ENCODE data around the gene PPM1D. TPM values are rescaled to one million over a fixed set of nuclear protein-coding genes. Genes with fewer than 3 reads are reported as not detected.
"Not testable (repeated sequence)": the region's sequence is repeated elsewhere in the genome, so short reads cannot be mapped to it uniquely, and the experiment has no call there.

PPM1D gene
- total and polyA plus RNA-seq, 7 donors: 5.4 to 13.8 (median 9.6) TPM

- intact Hi-C loops (cut with DNase I): loop anchor here (2.0 to 5.0 kb wide), 4 partner anchors 25 to 75 kb away; partner anchors contain the start of gene BCAS3
Measured at GRCh38 chr17:60601447-60602384, 1.7 kb downstream of the PPM1D start.

GRCh38 chr17:60602385-60602742, 2.4 kb downstream of the PPM1D start:
- WGBS, 2 donors: 7 to 16% methylated on average over 12 of the region's 12 CpGs
- Histone ChIP-seq H3K4me3 (peak overlapping the region; percentile 64 to 98 (median 88)), H3K27me3 (no peaks in the 10 kb centered on the region), H3K4me1 (peaks cover 0 to 46% (median 34%) of the 10 kb centered on the region in 4 donors), H3K27ac (peak overlapping the region; percentile 97 to 99 (median 98)), H3K9me3 (no peaks in the 10 kb centered on the region), H3K36me3 (no peaks in the 10 kb centered on the region)
- intact Hi-C loops (cut with DNase I): loop anchor here (5.0 kb wide), 1 partner anchor 35 kb away; no protein-coding TSS in a partner anchor
- no peak for DNase-seq
- no peak for TF ChIP-seq POLR2A (IDR thresholded peaks at IDR 0.05)

More at GRCh38 chr17:60601447-60602384, 1.7 kb downstream of the PPM1D start:
- Histone ChIP-seq H3K4me1 (peaks cover 0 to 46% (median 34%) of the 10 kb centered on the region in 4 donors), H3K27ac (peak overlapping the region; percentile 97 to 99 (median 98)), H3K9me3 (no peaks in the 10 kb centered on the region), H3K27me3 (no peaks in the 10 kb centered on the region), H3K36me3 (no peaks in the 10 kb centered on the region), H3K4me3 (peak overlapping the region; percentile 64 to 98 (median 88))
- TF ChIP-seq POLR2A (IDR thresholded peaks at IDR 0.05) (no peak), POLR2AphosphoS5 (IDR thresholded peaks at IDR 0.05) (peak in 3 of 4 donors; percentile 48 to 55 (median 51))
- peak; percentile 73 for DNase-seq
- WGBS, 2 donors: 0 to 1% methylated on average over 14 of the region's 14 CpGs

GRCh38 chr17:60602871-60603270, 2.9 kb downstream of the PPM1D start:
- DNase-seq: no peak
- Histone ChIP-seq H3K9me3 (no peaks in the 10 kb centered on the region), H3K4me3 (peak overlapping the region; percentile 64 to 98 (median 88)), H3K27ac (peak overlapping the region; percentile 97 to 99 (median 98)), H3K36me3 (no peaks in the 10 kb centered on the region), H3K27me3 (no peaks in the 10 kb centered on the region), H3K4me1 (peaks cover 0 to 46% (median 34%) of the 10 kb centered on the region in 4 donors)
- intact Hi-C loops (cut with DNase I): loop anchor here (5.0 kb wide), 1 partner anchor 36 kb away; no protein-coding TSS in a partner anchor
- no peak for TF ChIP-seq POLR2AphosphoS5 (IDR thresholded peaks at IDR 0.05)
- no peak for TF ChIP-seq EP300 (IDR thresholded peaks at IDR 0.05)
- 1 to 5% methylated on average over 1 of the region's 1 CpG for WGBS, 2 donors

GRCh38 chr17:60603477-60603876, 3.5 kb downstream of the PPM1D start:
- not testable (repeated sequence) for H3K4me3 ChIP-seq, H3K36me3 ChIP-seq, H3K27me3 ChIP-seq, H3K9me3 ChIP-seq, DNase-seq
- WGBS, 2 donors: 92 to 93% methylated on average over 10 of the region's 10 CpGs
- peaks cover 0 to 45% (median 34%) of the 10 kb centered on the region in 4 donors for H3K4me1 ChIP-seq
- intact Hi-C loops (cut with DNase I): loop anchor here (5.0 kb wide), 1 partner anchor 36 kb away; no protein-coding TSS in a partner anchor
- H3K27ac ChIP-seq: peak overlapping the region; percentile 97 to 99 (median 98)

DNA sequence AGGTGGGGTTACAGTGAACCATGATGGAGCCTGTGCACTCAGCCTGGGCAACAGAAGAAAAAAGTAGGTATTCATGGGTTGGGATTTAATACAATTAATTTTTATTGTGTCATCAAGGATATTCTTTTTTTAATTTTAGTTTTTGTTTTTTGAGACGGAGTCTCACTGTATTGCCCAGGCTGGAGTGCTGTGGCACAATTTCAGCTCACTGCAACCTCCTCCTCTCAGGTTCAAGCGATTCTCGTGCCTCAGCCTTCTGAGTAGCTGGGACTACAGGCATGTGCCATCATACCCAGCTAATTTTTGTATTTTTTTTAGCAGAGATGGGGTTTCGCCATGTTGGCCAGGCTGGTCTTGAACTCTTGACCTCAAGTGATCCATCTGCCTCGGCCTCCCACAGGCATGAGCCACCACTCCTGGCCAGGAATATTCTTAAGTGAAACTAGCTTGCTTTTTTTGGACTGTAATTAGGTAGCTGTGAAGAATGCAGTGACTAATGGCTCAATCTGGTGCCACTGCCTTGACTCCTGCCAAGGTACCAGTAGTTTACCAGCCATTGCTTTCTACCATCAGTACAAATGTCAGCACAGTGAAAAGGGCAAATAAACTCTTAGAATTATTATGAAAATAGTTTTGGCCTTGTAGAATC, 4.8 kb downstream of the PPM1D start:
- no peaks in the 10 kb centered on the region for H3K9me3 ChIP-seq
- no peaks in the 10 kb centered on the region for H3K27me3 ChIP-seq
- no peaks in the 10 kb centered on the region for H3K36me3 ChIP-seq
- peak overlapping the region; percentile 14 to 71 (median 47) for H3K27ac ChIP-seq
- WGBS, 2 donors: 94% methylated on average over 5 of the region's 5 CpGs
- peaks cover 0 to 38% (median 31%) of the 10 kb centered on the region in 4 donors for H3K4me1 ChIP-seq
- TF ChIP-seq, protein P1, sequence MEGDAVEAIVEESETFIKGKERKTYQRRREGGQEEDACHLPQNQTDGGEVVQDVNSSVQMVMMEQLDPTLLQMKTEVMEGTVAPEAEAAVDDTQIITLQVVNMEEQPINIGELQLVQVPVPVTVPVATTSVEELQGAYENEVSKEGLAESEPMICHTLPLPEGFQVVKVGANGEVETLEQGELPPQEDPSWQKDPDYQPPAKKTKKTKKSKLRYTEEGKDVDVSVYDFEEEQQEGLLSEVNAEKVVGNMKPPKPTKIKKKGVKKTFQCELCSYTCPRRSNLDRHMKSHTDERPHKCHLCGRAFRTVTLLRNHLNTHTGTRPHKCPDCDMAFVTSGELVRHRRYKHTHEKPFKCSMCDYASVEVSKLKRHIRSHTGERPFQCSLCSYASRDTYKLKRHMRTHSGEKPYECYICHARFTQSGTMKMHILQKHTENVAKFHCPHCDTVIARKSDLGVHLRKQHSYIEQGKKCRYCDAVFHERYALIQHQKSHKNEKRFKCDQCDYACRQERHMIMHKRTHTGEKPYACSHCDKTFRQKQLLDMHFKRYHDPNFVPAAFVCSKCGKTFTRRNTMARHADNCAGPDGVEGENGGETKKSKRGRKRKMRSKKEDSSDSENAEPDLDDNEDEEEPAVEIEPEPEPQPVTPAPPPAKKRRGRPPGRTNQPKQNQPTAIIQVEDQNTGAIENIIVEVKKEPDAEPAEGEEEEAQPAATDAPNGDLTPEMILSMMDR (IDR thresholded peaks at IDR 0.05): no peak
- TF ChIP-seq POLR2A (IDR thresholded peaks at IDR 0.05): no peak
- TF ChIP-seq POLR2AphosphoS5 (IDR thresholded peaks at IDR 0.05): no peak
- no peak for TF ChIP-seq EP300 (IDR thresholded peaks at IDR 0.05)
- intact Hi-C loops (cut with DNase I): loop anchor here (5.0 kb wide), 1 partner anchor 38 kb away; no protein-coding TSS in a partner anchor
- H3K4me3 ChIP-seq: no peak overlapping the region
- DNase-seq: no peak

GRCh38 chr17:60606036-60606435, 6.0 kb downstream of the PPM1D start:
- H3K9me3 ChIP-seq: no peaks in the 10 kb centered on the region
- no peak overlapping the region for H3K27ac ChIP-seq
- no peak overlapping the region for H3K4me3 ChIP-seq
- intact Hi-C loops (cut with DNase I): no loop called here
- no peaks in the 10 kb centered on the region for H3K36me3 ChIP-seq
- no peak for TF ChIP-seq POLR2AphosphoS5 (IDR thresholded peaks at IDR 0.05)
- TF ChIP-seq EP300 (IDR thresholded peaks at IDR 0.05): no peak
- no peak for TF ChIP-seq POLR2A (IDR thresholded peaks at IDR 0.05)
- TF ChIP-seq, protein P1 (IDR thresholded peaks at IDR 0.05): no peak
- H3K27me3 ChIP-seq: no peaks in the 10 kb centered on the region
- H3K4me1 ChIP-seq: peaks cover 0 to 48% (median 40%) of the 10 kb centered on the region in 4 donors
- no peak for DNase-seq

All from sigmoid colon (tissue), 7 donors.